GM12865 (cell line): Measurements from ENCODE around the gene FADS2.

ENCODE experiments used
- DNase-seq: peaks from one replicate; pipeline ENCODE4 v3.0.0; 2010; ENCODE audit warnings: low read depth
- H3K4me3 ChIP-seq: 2 replicates; pipeline ENCODE4 v1.5.1; 2011; ENCODE audit warnings: mild to moderate bottlenecking, low read depth, low read length, control low read depth
- CTCF ChIP-seq: IDR thresholded peaks from 2 replicates; pipeline ENCODE4 v1.5.1; 2011; ENCODE audit warnings: low read length, control low read depth, low read depth, inconsistent platforms; ENCODE audit not compliant: insufficient read depth; ENCODE audit errors: missing control alignments

The FADS2 gene

GRCh38 chr11:61851900-61852295 lies 23.8 kb downstream of the FADS2 start:
- no peak overlapping the region for H3K4me3 ChIP-seq
- TF ChIP-seq CTCF: no peak
- DNase-seq: no peak

GRCh38 chr11:61853698-61854169 lies 25.6 kb downstream of the FADS2 start:
- no peak for DNase-seq
- no peak for TF ChIP-seq CTCF
- no peak overlapping the region for H3K4me3 ChIP-seq

- H3K4me3 ChIP-seq: no peak overlapping the region
- TF ChIP-seq CTCF: no peak
- no peak for DNase-seq
These were observed 26.3 kb downstream of the FADS2 start for GRCh38 chr11:61854206-61854895.

GRCh38 chr11:61854966-61855714 lies 27.0 kb downstream of the FADS2 start:
- DNase-seq: no peak
- no peak overlapping the region for H3K4me3 ChIP-seq
- TF ChIP-seq CTCF: no peak

GRCh38 chr11:61855939-61856680 lies 28.0 kb downstream of the FADS2 start:
- no peak for TF ChIP-seq CTCF
- H3K4me3 ChIP-seq: no peak overlapping the region
- no peak for DNase-seq

GRCh38 chr11:61860054-61860903 lies 32.2 kb downstream of the FADS2 start:
- DNase-seq: no peak
- no peak for TF ChIP-seq CTCF
- H3K4me3 ChIP-seq: no peak overlapping the region
